Ascending aorta (tissue), 2 donors: ENCODE data around the gene LSM3. TPM values are rescaled to one million over a fixed set of nuclear protein-coding genes. Genes with fewer than 3 reads are reported as not detected.
A peak's percentile ranks its signal among the peaks of the same experiment; 100 is the strongest.

Source experiments
- DNase-seq, 2 donors: peaks; one replicate each; pipeline ENCODE4 v3.0.0-alpha.2; 2019; ENCODE audit warnings: low spot score in 2 of 2
- H3K27ac ChIP-seq, 2 donors: fragments of 200-600 bp; sonication (generic); one replicate each; pipeline ENCODE4 v1.5.1; 2016 to 2017; ENCODE audit warnings: mild to moderate bottlenecking in 1 of 2
- H3K27me3 ChIP-seq: fragments of 200-600 bp; sonication (generic); one replicate; pipeline ENCODE4 v1.5.1; 2017
- H3K36me3 ChIP-seq, 2 donors: fragments of 200-600 bp; sonication (generic); one replicate each; pipeline ENCODE4 v1.5.1; 2016
- H3K4me1 ChIP-seq, 2 donors: fragments of 200-600 bp; sonication (generic); one replicate each; pipeline ENCODE4 v1.5.1; 2016 to 2017; ENCODE audit warnings: mild to moderate bottlenecking in 1 of 2
- H3K4me3 ChIP-seq, 2 donors: fragments of 200-600 bp; sonication (generic); one replicate each; pipeline ENCODE4 v1.5.1; 2016 to 2017; ENCODE audit warnings: mild to moderate bottlenecking in 1 of 2
- H3K9me3 ChIP-seq, 2 donors: fragments of 200-600 bp; sonication (generic); one replicate each; pipeline ENCODE4 v1.5.1; 2016
- intact Hi-C: fragments of 100-400 bp; cut with DNase I; formaldehyde crosslinking; loops from one replicate; pipeline ENCODE4 v1.15.1; 2023
- total RNA-seq: library from RNA; depleted of rRNA; stranded (reverse); fragments of >200 nt; gene quantifications from one replicate; pipeline ENCODE4 v1.1.0, GENCODE V29; 2016
- TF ChIP-seq, protein P1 (sequence below), 3 experiments: fragments of 200-600 bp in 2 of 3; fragments of 450-650 bp in 1 of 3; sonication (generic) in 2 of 3; IDR thresholded peaks; one replicate each; pipeline ENCODE4 v1.5.1; 2016 to 2019; ENCODE audit warnings: antibody characterized with exemption in 3 of 3, mild to moderate bottlenecking in 1 of 3, moderate library complexity in 1 of 3

Gene LSM3
- total RNA-seq: 3.9 TPM

DNA sequence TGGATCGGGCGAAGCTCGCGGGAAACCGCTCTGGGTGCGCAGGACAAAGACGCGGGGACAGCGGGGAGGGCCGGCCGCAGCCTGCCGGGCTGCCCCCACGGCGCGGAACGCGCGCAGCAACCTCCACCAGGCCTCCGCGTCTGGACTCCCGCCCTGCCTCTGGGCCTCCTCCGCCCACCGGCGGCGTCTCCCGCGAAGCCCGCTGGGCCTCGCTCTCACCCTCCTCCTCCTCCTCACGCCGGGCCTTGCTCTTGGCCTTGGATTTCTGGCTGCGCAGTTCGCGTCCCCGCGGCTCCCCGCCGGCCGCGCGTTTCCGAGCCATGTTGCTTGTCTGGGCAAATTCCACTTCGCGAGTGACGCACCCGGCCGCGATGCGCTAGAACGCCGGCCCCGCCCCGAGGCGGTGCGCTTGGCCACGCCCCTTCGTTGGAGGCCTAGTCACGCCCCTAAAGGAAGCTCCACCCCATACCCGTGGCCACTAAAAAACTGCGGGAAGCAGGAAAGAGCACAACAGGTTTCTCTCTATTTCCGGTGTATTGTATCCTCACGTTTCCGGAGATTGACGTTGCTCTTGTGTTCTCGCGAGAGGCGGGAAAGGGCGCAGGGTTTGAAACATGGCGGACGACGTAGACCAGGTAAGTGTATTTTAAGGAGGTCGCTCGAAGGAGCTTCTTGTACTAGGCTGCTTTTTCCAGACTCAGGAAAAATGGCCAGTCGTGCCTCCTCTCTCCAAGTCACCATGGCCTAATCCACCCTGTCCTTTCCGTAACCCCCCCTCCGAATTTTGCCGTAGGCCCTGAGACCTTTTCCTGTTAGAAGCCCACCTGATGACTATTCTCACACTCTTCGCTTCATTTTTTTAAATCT is at the start of gene LSM3, which contains the start of gene XPC:
Gene LSM3 (plus strand): TSS at position 571 of the 867 bp plus-strand sequence. CDS start 44 bp downstream, at position 615.
Gene XPC (minus strand): TSS at position 355 of the 867 bp plus-strand sequence. CDS start 33 bp downstream, at position 322.
- Histone ChIP-seq H3K4me1 (peaks cover 0 to 31% of the 10 kb centered on the region in 2 donors), H3K27me3 (no peaks in the 10 kb centered on the region), H3K36me3 (peaks cover 5 to 21% of the 10 kb centered on the region in 2 donors), H3K27ac (peak within 1 kb of the TSS; percentile 91 to 99), H3K9me3 (no peaks in the 10 kb centered on the region), H3K4me3 (peak within 1 kb of the TSS; percentile 69 to 71)
- intact Hi-C loops: loop anchor here (1.0 to 5.0 kb wide), 5 partner anchors 34 to 1029 kb away; partner anchors contain the start of genes CAPN7, CCDC174 and TMEM43
- TF ChIP-seq, protein P1, sequence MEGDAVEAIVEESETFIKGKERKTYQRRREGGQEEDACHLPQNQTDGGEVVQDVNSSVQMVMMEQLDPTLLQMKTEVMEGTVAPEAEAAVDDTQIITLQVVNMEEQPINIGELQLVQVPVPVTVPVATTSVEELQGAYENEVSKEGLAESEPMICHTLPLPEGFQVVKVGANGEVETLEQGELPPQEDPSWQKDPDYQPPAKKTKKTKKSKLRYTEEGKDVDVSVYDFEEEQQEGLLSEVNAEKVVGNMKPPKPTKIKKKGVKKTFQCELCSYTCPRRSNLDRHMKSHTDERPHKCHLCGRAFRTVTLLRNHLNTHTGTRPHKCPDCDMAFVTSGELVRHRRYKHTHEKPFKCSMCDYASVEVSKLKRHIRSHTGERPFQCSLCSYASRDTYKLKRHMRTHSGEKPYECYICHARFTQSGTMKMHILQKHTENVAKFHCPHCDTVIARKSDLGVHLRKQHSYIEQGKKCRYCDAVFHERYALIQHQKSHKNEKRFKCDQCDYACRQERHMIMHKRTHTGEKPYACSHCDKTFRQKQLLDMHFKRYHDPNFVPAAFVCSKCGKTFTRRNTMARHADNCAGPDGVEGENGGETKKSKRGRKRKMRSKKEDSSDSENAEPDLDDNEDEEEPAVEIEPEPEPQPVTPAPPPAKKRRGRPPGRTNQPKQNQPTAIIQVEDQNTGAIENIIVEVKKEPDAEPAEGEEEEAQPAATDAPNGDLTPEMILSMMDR (IDR thresholded peaks at IDR 0.05): peak in 1 of 3 experiments; percentile 8
- DNase-seq: peak; percentile 92 to 98

- TF ChIP-seq, protein P1 (IDR thresholded peaks at IDR 0.05): no peak
- peaks cover 60 to 70% of the 10 kb centered on the region in 2 donors for H3K36me3 ChIP-seq
- H3K9me3 ChIP-seq: no peaks in the 10 kb centered on the region
- peak in 1 of 2 donors; percentile 19 for DNase-seq
- H3K4me1 ChIP-seq: peaks cover 18 to 19% of the 10 kb centered on the region in 2 donors
- H3K27me3 ChIP-seq: no peaks in the 10 kb centered on the region
- no peak overlapping the region for H3K4me3 ChIP-seq
- H3K27ac ChIP-seq: peak overlapping the region in 1 of 2 donors; percentile 17
- intact Hi-C loops: no loop called here
Measured at GRCh38 chr3:14129296-14129695, 49.3 kb upstream of the LSM3 start.

- H3K36me3 ChIP-seq: peaks cover 69 to 79% of the 10 kb centered on the region in 2 donors
Measured at GRCh38 chr3:14130230-14130629, 48.4 kb upstream of the LSM3 start.

GRCh38 chr3:14130707-14131106 is 47.9 kb upstream of the LSM3 start:
- peaks cover 74 to 84% of the 10 kb centered on the region in 2 donors for H3K36me3 ChIP-seq
- H3K27ac ChIP-seq: no peak overlapping the region
- H3K4me1 ChIP-seq: peaks cover 14 to 18% of the 10 kb centered on the region in 2 donors
- TF ChIP-seq, protein P1 (IDR thresholded peaks at IDR 0.05): no peak
- H3K27me3 ChIP-seq: no peaks in the 10 kb centered on the region
- H3K9me3 ChIP-seq: no peaks in the 10 kb centered on the region
- intact Hi-C loops: no loop called here
- peak in 1 of 2 donors; percentile 51 for DNase-seq
- H3K4me3 ChIP-seq: no peak overlapping the region

More at GRCh38 chr3:14130230-14130629, 48.4 kb upstream of the LSM3 start:
- intact Hi-C loops: no loop called here
- no peak for DNase-seq
- TF ChIP-seq, protein P1 (IDR thresholded peaks at IDR 0.05): no peak
- Histone ChIP-seq H3K27ac (peak overlapping the region in 1 of 2 donors; percentile 17), H3K4me1 (peaks cover 16 to 18% of the 10 kb centered on the region in 2 donors), H3K27me3 (no peaks in the 10 kb centered on the region), H3K9me3 (no peaks in the 10 kb centered on the region), H3K4me3 (no peak overlapping the region)

GRCh38 chr3:14131134-14131533 is 47.5 kb upstream of the LSM3 start:
- Histone ChIP-seq H3K27ac (no peak overlapping the region), H3K27me3 (no peaks in the 10 kb centered on the region), H3K9me3 (no peaks in the 10 kb centered on the region), H3K36me3 (peaks cover 77 to 88% of the 10 kb centered on the region in 2 donors), H3K4me3 (no peak overlapping the region), H3K4me1 (peaks cover 14 to 17% of the 10 kb centered on the region in 2 donors)
- TF ChIP-seq, protein P1 (IDR thresholded peaks at IDR 0.05): no peak
- intact Hi-C loops: no loop called here
- peak in 1 of 2 donors; percentile 61 for DNase-seq
